Measurements from ENCODE around the gene LRMDA. TPM values are rescaled to one million over a fixed set of nuclear protein-coding genes. Genes with fewer than 3 reads are reported as not detected.

The LRMDA gene
- total RNA-seq, 1 experiment from 2014 or later = not detected

GRCh38 chr10:75657351-75657750, 225.9 kb downstream of the LRMDA start:
- no peak for DNase-seq
- Histone ChIP-seq H3K27ac (ENCODE audit: low read length) (no peak overlapping the region), H3K9me3 (ENCODE audit: low read length) (no peaks in the 10 kb centered on the region), H2AFZ (ENCODE audit: low read length) (no peak overlapping the region), H3K36me3 (ENCODE audit: insufficient read depth, low read length) (no peaks in the 10 kb centered on the region), H3K9me2 (replicated peaks; ENCODE audit: insufficient read depth, low read length) (no peaks in the 10 kb centered on the region), H3K4me1 (ENCODE audit: low read length) (no peaks in the 10 kb centered on the region), H3K4me3 (ENCODE audit: low read length) (no peak overlapping the region), H4K20me1 (ENCODE audit: insufficient read depth, low read depth, low read length) (no peaks in the 10 kb centered on the region), H3K27me3 (ENCODE audit: low read length) (no peaks in the 10 kb centered on the region), H3K4me2 (ENCODE audit: low read depth, low read length, poor library complexity, severe bottlenecking) (no peak overlapping the region), H3K79me2 (ENCODE audit: low read length) (no peaks in the 10 kb centered on the region), H3K9ac (ENCODE audit: low read length) (no peak overlapping the region)

- DNase-seq = no peak
- Histone ChIP-seq H3K9me3 (ENCODE audit: low read length) (no peaks in the 10 kb centered on the region), H4K20me1 (ENCODE audit: insufficient read depth, low read depth, low read length) (no peaks in the 10 kb centered on the region), H3K9me2 (replicated peaks; ENCODE audit: insufficient read depth, low read length) (no peaks in the 10 kb centered on the region), H3K4me3 (ENCODE audit: low read length) (no peak overlapping the region), H3K27me3 (ENCODE audit: low read length) (no peaks in the 10 kb centered on the region), H3K9ac (ENCODE audit: low read length) (no peak overlapping the region), H3K27ac (ENCODE audit: low read length) (no peak overlapping the region), H3K4me2 (ENCODE audit: low read depth, low read length, poor library complexity, severe bottlenecking) (no peak overlapping the region), H3K79me2 (ENCODE audit: low read length) (no peaks in the 10 kb centered on the region), H2AFZ (ENCODE audit: low read length) (no peak overlapping the region), H3K36me3 (ENCODE audit: insufficient read depth, low read length) (no peaks in the 10 kb centered on the region), H3K4me1 (ENCODE audit: low read length) (no peaks in the 10 kb centered on the region)
These were observed 226.6 kb downstream of the LRMDA start for GRCh38 chr10:75658036-75658435.

GRCh38 chr10:75658496-75658895, 227.1 kb downstream of the LRMDA start:
- H3K9me3 ChIP-seq (ENCODE audit: low read length) = no peaks in the 10 kb centered on the region
- H3K4me2 ChIP-seq (ENCODE audit: low read depth, low read length, poor library complexity, severe bottlenecking) = no peak overlapping the region
- DNase-seq = no peak
- H3K9ac ChIP-seq (ENCODE audit: low read length) = no peak overlapping the region
- no peaks in the 10 kb centered on the region for H4K20me1 ChIP-seq (ENCODE audit: insufficient read depth, low read depth, low read length)
- no peaks in the 10 kb centered on the region for H3K4me1 ChIP-seq (ENCODE audit: low read length)
- H3K36me3 ChIP-seq (ENCODE audit: insufficient read depth, low read length) = no peaks in the 10 kb centered on the region
- H3K4me3 ChIP-seq (ENCODE audit: low read length) = no peak overlapping the region
- H3K79me2 ChIP-seq (ENCODE audit: low read length) = no peaks in the 10 kb centered on the region
- no peaks in the 10 kb centered on the region for H3K27me3 ChIP-seq (ENCODE audit: low read length)
- H2AFZ ChIP-seq (ENCODE audit: low read length) = no peak overlapping the region
- no peak overlapping the region for H3K27ac ChIP-seq (ENCODE audit: low read length)
- H3K9me2 ChIP-seq (replicated peaks; ENCODE audit: insufficient read depth, low read length) = no peaks in the 10 kb centered on the region

GRCh38 chr10:75658915-75659314, 227.5 kb downstream of the LRMDA start:
- DNase-seq = no peak
- Histone ChIP-seq H3K4me1 (ENCODE audit: low read length) (no peaks in the 10 kb centered on the region), H3K36me3 (ENCODE audit: insufficient read depth, low read length) (no peaks in the 10 kb centered on the region), H3K27ac (ENCODE audit: low read length) (no peak overlapping the region), H3K4me2 (ENCODE audit: low read depth, low read length, poor library complexity, severe bottlenecking) (no peak overlapping the region), H3K4me3 (ENCODE audit: low read length) (no peak overlapping the region), H2AFZ (ENCODE audit: low read length) (no peak overlapping the region), H3K9me3 (ENCODE audit: low read length) (no peaks in the 10 kb centered on the region), H3K9ac (ENCODE audit: low read length) (no peak overlapping the region), H3K27me3 (ENCODE audit: low read length) (no peaks in the 10 kb centered on the region), H3K9me2 (replicated peaks; ENCODE audit: insufficient read depth, low read length) (no peaks in the 10 kb centered on the region), H3K79me2 (ENCODE audit: low read length) (no peaks in the 10 kb centered on the region), H4K20me1 (ENCODE audit: insufficient read depth, low read depth, low read length) (no peaks in the 10 kb centered on the region)

GRCh38 chr10:75660823-75661222, 229.4 kb downstream of the LRMDA start:
- H3K4me1 ChIP-seq (ENCODE audit: low read length) = no peaks in the 10 kb centered on the region
- H3K27me3 ChIP-seq (ENCODE audit: low read length) = no peaks in the 10 kb centered on the region
- H3K36me3 ChIP-seq (ENCODE audit: insufficient read depth, low read length) = no peaks in the 10 kb centered on the region
- no peak overlapping the region for H3K4me2 ChIP-seq (ENCODE audit: low read depth, low read length, poor library complexity, severe bottlenecking)
- no peak for DNase-seq
- no peak overlapping the region for H2AFZ ChIP-seq (ENCODE audit: low read length)
- no peaks in the 10 kb centered on the region for H3K9me3 ChIP-seq (ENCODE audit: low read length)
- H3K9me2 ChIP-seq (replicated peaks; ENCODE audit: insufficient read depth, low read length) = no peaks in the 10 kb centered on the region
- no peak overlapping the region for H3K4me3 ChIP-seq (ENCODE audit: low read length)
- no peak overlapping the region for H3K27ac ChIP-seq (ENCODE audit: low read length)
- no peaks in the 10 kb centered on the region for H3K79me2 ChIP-seq (ENCODE audit: low read length)
- H4K20me1 ChIP-seq (ENCODE audit: insufficient read depth, low read depth, low read length) = no peaks in the 10 kb centered on the region
- H3K9ac ChIP-seq (ENCODE audit: low read length) = no peak overlapping the region

GRCh38 chr10:75662715-75663114, 231.3 kb downstream of the LRMDA start:
- no peaks in the 10 kb centered on the region for H3K79me2 ChIP-seq (ENCODE audit: low read length)
- H3K36me3 ChIP-seq (ENCODE audit: insufficient read depth, low read length) = no peaks in the 10 kb centered on the region
- H2AFZ ChIP-seq (ENCODE audit: low read length) = no peak overlapping the region
- no peaks in the 10 kb centered on the region for H3K9me2 ChIP-seq (replicated peaks; ENCODE audit: insufficient read depth, low read length)
- H3K9me3 ChIP-seq (ENCODE audit: low read length) = no peaks in the 10 kb centered on the region
- H3K27ac ChIP-seq (ENCODE audit: low read length) = no peak overlapping the region
- no peak for DNase-seq
- H3K9ac ChIP-seq (ENCODE audit: low read length) = no peak overlapping the region
- no peaks in the 10 kb centered on the region for H3K4me1 ChIP-seq (ENCODE audit: low read length)
- no peaks in the 10 kb centered on the region for H4K20me1 ChIP-seq (ENCODE audit: insufficient read depth, low read depth, low read length)
- H3K27me3 ChIP-seq (ENCODE audit: low read length) = no peaks in the 10 kb centered on the region
- H3K4me3 ChIP-seq (ENCODE audit: low read length) = no peak overlapping the region
- no peak overlapping the region for H3K4me2 ChIP-seq (ENCODE audit: low read depth, low read length, poor library complexity, severe bottlenecking)

GRCh38 chr10:75663947-75664664, 232.7 kb downstream of the LRMDA start:
- DNase-seq = no peak
- Histone ChIP-seq H3K27me3 (ENCODE audit: low read length) (no peaks in the 10 kb centered on the region), H3K9me2 (replicated peaks; ENCODE audit: insufficient read depth, low read length) (no peaks in the 10 kb centered on the region), H3K4me3 (ENCODE audit: low read length) (no peak overlapping the region), H3K4me2 (ENCODE audit: low read depth, low read length, poor library complexity, severe bottlenecking) (no peak overlapping the region), H3K4me1 (ENCODE audit: low read length) (no peaks in the 10 kb centered on the region), H3K27ac (ENCODE audit: low read length) (no peak overlapping the region), H3K9me3 (ENCODE audit: low read length) (no peaks in the 10 kb centered on the region), H4K20me1 (ENCODE audit: insufficient read depth, low read depth, low read length) (no peaks in the 10 kb centered on the region), H3K9ac (ENCODE audit: low read length) (no peak overlapping the region), H2AFZ (ENCODE audit: low read length) (no peak overlapping the region), H3K36me3 (ENCODE audit: insufficient read depth, low read length) (no peaks in the 10 kb centered on the region), H3K79me2 (ENCODE audit: low read length) (no peaks in the 10 kb centered on the region)

- DNase-seq = no peak
- H3K9ac ChIP-seq (ENCODE audit: low read length) = no peak overlapping the region
- no peaks in the 10 kb centered on the region for H3K9me3 ChIP-seq (ENCODE audit: low read length)
- H3K4me1 ChIP-seq (ENCODE audit: low read length) = no peaks in the 10 kb centered on the region
- no peaks in the 10 kb centered on the region for H3K79me2 ChIP-seq (ENCODE audit: low read length)
- H3K4me2 ChIP-seq (ENCODE audit: low read depth, low read length, poor library complexity, severe bottlenecking) = no peak overlapping the region
- H2AFZ ChIP-seq (ENCODE audit: low read length) = no peak overlapping the region
- no peaks in the 10 kb centered on the region for H3K27me3 ChIP-seq (ENCODE audit: low read length)
- H3K9me2 ChIP-seq (replicated peaks; ENCODE audit: insufficient read depth, low read length) = no peaks in the 10 kb centered on the region
- no peak overlapping the region for H3K27ac ChIP-seq (ENCODE audit: low read length)
- H3K4me3 ChIP-seq (ENCODE audit: low read length) = no peak overlapping the region
- no peaks in the 10 kb centered on the region for H3K36me3 ChIP-seq (ENCODE audit: insufficient read depth, low read length)
- H4K20me1 ChIP-seq (ENCODE audit: insufficient read depth, low read depth, low read length) = no peaks in the 10 kb centered on the region
These were observed 233.5 kb downstream of the LRMDA start for GRCh38 chr10:75664968-75665367.
